ENCODE data around the gene DIAPH2. TPM values are rescaled to one million over a fixed set of nuclear protein-coding genes. Genes with fewer than 3 reads are reported as not detected.

Gene DIAPH2
- total RNA-seq, 1 experiment from 2014 or later, result 10.9 TPM

GRCh38 chrX:97638621-97639020 lies 954.0 kb downstream of the DIAPH2 start:
- ChIA-PET RAD21 (ENCODE audit: low non-redundant PET in 1 of 2, low total read pairs in 2 of 2, uncharacterized antibody in 2 of 2, unreplicated experiment in 2 of 2) (no interaction called here), POLR2A (no interaction called here), CTCF (no interaction called here)
- Histone ChIP-seq H3K27ac (ENCODE audit: low read depth, low read length) (no peak overlapping the region), H3K27me3 (ENCODE audit: insufficient read depth, low read length) (no peaks in the 10 kb centered on the region), H4K20me1 (ENCODE audit: insufficient read depth) (no peaks in the 10 kb centered on the region), H3K79me2 (ENCODE audit: insufficient read depth, low read length) (no peaks in the 10 kb centered on the region), H3K4me2 (ENCODE audit: low read length) (no peak overlapping the region), H2AFZ (ENCODE audit: low read depth, low read length, poor library complexity, severe bottlenecking) (no peak overlapping the region), H3K9me2 (ENCODE audit: insufficient read depth) (no peaks in the 10 kb centered on the region), H3K9ac (ENCODE audit: low read length) (no peak overlapping the region), H3K4me1 (ENCODE audit: control insufficient read depth in 1 of 2, insufficient read depth in 2 of 2, low read length in 2 of 2) (no peaks in the 10 kb centered on the region), H3K4me3 (replicated peaks in 1 of 2; ENCODE audit: low read depth in 1 of 2, low read length in 2 of 2) (no peak overlapping the region), H3K36me3 (ENCODE audit: control insufficient read depth in 1 of 2, insufficient read depth in 2 of 2, low read length in 2 of 2) (no peaks in the 10 kb centered on the region), H3K9me3 (ENCODE audit: control insufficient read depth in 1 of 2, insufficient read depth in 1 of 2, low read depth in 1 of 2, low read length in 2 of 2) (no peaks in the 10 kb centered on the region)
- no peak for TF ChIP-seq ELF1 (IDR thresholded peaks at IDR 0.05; ENCODE audit: borderline replicate concordance, low read depth)
- TF ChIP-seq JUND (IDR thresholded peaks at IDR 0.05), result no peak
- BruUV-seq (replicated peaks), result no TSS peak
- ATAC-seq (no peak), DNase-seq (ENCODE audit: low read depth, low spot score) (no peak)
- intact Hi-C loops (cut with micrococcal nuclease), result no loop called here

- Histone ChIP-seq H2AFZ (ENCODE audit: low read depth, low read length, poor library complexity, severe bottlenecking) (no peak overlapping the region), H3K4me2 (ENCODE audit: low read length) (no peak overlapping the region), H3K79me2 (ENCODE audit: insufficient read depth, low read length) (no peaks in the 10 kb centered on the region), H3K9ac (ENCODE audit: low read length) (no peak overlapping the region), H3K4me3 (replicated peaks in 1 of 2; ENCODE audit: low read depth in 1 of 2, low read length in 2 of 2) (no peak overlapping the region), H3K27me3 (ENCODE audit: insufficient read depth, low read length) (no peaks in the 10 kb centered on the region), H3K9me2 (ENCODE audit: insufficient read depth) (no peaks in the 10 kb centered on the region), H3K9me3 (ENCODE audit: control insufficient read depth in 1 of 2, insufficient read depth in 1 of 2, low read depth in 1 of 2, low read length in 2 of 2) (no peaks in the 10 kb centered on the region), H4K20me1 (ENCODE audit: insufficient read depth) (no peaks in the 10 kb centered on the region), H3K4me1 (ENCODE audit: control insufficient read depth in 1 of 2, insufficient read depth in 2 of 2, low read length in 2 of 2) (no peaks in the 10 kb centered on the region), H3K27ac (ENCODE audit: low read depth, low read length) (no peak overlapping the region), H3K36me3 (ENCODE audit: control insufficient read depth in 1 of 2, insufficient read depth in 2 of 2, low read length in 2 of 2) (no peaks in the 10 kb centered on the region)
- ChIA-PET CTCF (no interaction called here), POLR2A (no interaction called here), RAD21 (ENCODE audit: low non-redundant PET in 1 of 2, low total read pairs in 2 of 2, uncharacterized antibody in 2 of 2, unreplicated experiment in 2 of 2) (no interaction called here)
- no TSS peak for BruUV-seq (replicated peaks)
- no peak for TF ChIP-seq POLR2AphosphoS5 (IDR thresholded peaks at IDR 0.05; ENCODE audit: low read depth, low read length)
- no peak for TF ChIP-seq RAD21 (IDR thresholded peaks at IDR 0.05; ENCODE audit: low read depth)
- no peak for TF ChIP-seq CTCF (IDR thresholded peaks at IDR 0.05 in 2 of 3, conservative IDR thresholded peaks at IDR 0.05 in 1 of 3; ENCODE audit: borderline replicate concordance in 1 of 3, insufficient read depth in 1 of 3, low read depth in 2 of 3, low read length in 2 of 3)
- no peak for TF ChIP-seq MAX (IDR thresholded peaks at IDR 0.05)
- TF ChIP-seq ELF1 (IDR thresholded peaks at IDR 0.05; ENCODE audit: borderline replicate concordance, low read depth), result no peak
- no peak for TF ChIP-seq SIN3A (IDR thresholded peaks at IDR 0.05; ENCODE audit: low read depth)
- no peak for TF ChIP-seq ZBTB33 (IDR thresholded peaks at IDR 0.05; ENCODE audit: extremely low read depth, insufficient replicate concordance, low read length)
- no peak for TF ChIP-seq JUND (IDR thresholded peaks at IDR 0.05)
- no peak for TF ChIP-seq TCF7L2 (IDR thresholded peaks at IDR 0.05; ENCODE audit: borderline replicate concordance, extremely low read depth, insufficient read depth, insufficient read length)
- no peak for TF ChIP-seq POLR2A (IDR thresholded peaks at IDR 0.05; ENCODE audit: borderline replicate concordance, extremely low read depth, insufficient read depth, insufficient read length)
- TF ChIP-seq ZNF274 (IDR thresholded peaks at IDR 0.05; ENCODE audit: low read depth, low read length), result no peak
- TF ChIP-seq SP1 (IDR thresholded peaks at IDR 0.05; ENCODE audit: low read depth), result no peak
- no peak for TF ChIP-seq ATF3 (IDR thresholded peaks at IDR 0.05)
- no peak for DNase-seq (ENCODE audit: low read depth, low spot score)
- intact Hi-C loops (cut with micrococcal nuclease), result no loop called here
- ATAC-seq, result no peak
Observed at GRCh38 chrX:97639526-97639925, 954.9 kb downstream of the DIAPH2 start.

Data from HCT116 (cell line).